Fibroblast of skin of scalp (primary cell): Measurements from ENCODE around the gene RSPO3.
"Not testable (repeated sequence)": the region's sequence is repeated elsewhere in the genome, so short reads cannot be mapped to it uniquely, and the experiment has no call there.

Source experiments
- DNase-seq: peaks from one replicate; pipeline ENCODE4 v3.0.0-alpha.2; 2013

The RSPO3 gene

GRCh38 chr6:127206531-127207095 is 88.1 kb downstream of the RSPO3 start:
- DNase-seq = peak; percentile 39

- peak; percentile 48 for DNase-seq
Observed at GRCh38 chr6:127207591-127208120, 89.2 kb downstream of the RSPO3 start.

- no peak for DNase-seq
Observed at GRCh38 chr6:127210725-127211124, 92.3 kb downstream of the RSPO3 start.

GRCh38 chr6:127212376-127212775 is 93.9 kb downstream of the RSPO3 start:
- no peak for DNase-seq

- not testable (repeated sequence) for DNase-seq
Observed at GRCh38 chr6:127214032-127214431, 95.6 kb downstream of the RSPO3 start.

- not testable (repeated sequence) for DNase-seq
Observed at GRCh38 chr6:127214531-127214930, 96.1 kb downstream of the RSPO3 start.

- DNase-seq = no peak
Observed at GRCh38 chr6:127215931-127216330, 97.5 kb downstream of the RSPO3 start.

GRCh38 chr6:127216810-127217789 is 98.6 kb downstream of the RSPO3 start:
- no peak for DNase-seq

- DNase-seq = no peak
Observed at GRCh38 chr6:127219869-127220268, 101.4 kb downstream of the RSPO3 start.

- DNase-seq = no peak
Observed at GRCh38 chr6:127221201-127221600, 102.7 kb downstream of the RSPO3 start.

- DNase-seq = no peak
Observed at GRCh38 chr6:127222418-127222817, 103.9 kb downstream of the RSPO3 start.

GRCh38 chr6:127225497-127225896 is 107.0 kb downstream of the RSPO3 start:
- no peak for DNase-seq

GRCh38 chr6:127233819-127234218 is 115.3 kb downstream of the RSPO3 start:
- DNase-seq = not testable (repeated sequence)

- no peak for DNase-seq
Observed at GRCh38 chr6:127243501-127243900, 125.0 kb downstream of the RSPO3 start.
